ENCODE results near the gene CDK17.

CDK17 gene

DNA sequence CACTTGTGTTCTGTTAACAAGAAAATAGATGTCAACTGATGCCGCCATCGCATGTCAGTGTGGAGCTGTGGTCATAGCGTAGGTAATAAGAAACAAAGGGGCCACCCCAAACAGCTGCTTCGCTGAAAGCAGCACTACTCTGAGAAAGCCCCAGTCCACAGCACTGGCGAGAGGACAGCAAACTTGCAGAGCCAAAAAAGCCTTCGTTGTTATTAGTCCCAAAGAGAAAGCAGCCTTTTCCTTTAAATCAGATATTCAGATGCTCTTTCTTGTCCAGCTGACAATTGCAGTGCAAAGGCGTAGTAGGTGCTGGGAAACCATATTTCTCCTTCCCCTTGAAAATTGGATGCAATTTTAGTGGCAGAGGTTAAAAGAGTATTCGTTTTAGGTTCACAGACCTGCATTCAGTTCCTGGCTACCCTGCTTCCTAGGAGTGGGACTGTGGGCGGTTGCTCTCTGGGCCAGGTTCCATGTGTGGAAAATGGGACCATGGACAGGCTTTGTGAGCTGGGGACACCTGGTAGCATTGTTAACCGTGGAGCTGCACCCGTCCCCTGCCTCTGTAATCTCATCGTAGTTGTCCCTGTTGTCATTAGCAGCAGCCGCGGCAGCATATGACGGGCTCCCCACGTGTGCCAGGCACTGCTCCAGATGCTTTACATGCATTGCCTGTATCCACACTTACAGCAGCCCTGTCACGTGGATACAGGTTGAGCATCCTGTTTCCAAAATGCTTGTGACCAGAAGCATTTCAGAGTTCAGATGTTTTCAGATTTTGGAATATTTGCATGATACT lies 151.9 kb downstream of the CDK17 start:
- FAIRE-seq = no peak

DNA sequence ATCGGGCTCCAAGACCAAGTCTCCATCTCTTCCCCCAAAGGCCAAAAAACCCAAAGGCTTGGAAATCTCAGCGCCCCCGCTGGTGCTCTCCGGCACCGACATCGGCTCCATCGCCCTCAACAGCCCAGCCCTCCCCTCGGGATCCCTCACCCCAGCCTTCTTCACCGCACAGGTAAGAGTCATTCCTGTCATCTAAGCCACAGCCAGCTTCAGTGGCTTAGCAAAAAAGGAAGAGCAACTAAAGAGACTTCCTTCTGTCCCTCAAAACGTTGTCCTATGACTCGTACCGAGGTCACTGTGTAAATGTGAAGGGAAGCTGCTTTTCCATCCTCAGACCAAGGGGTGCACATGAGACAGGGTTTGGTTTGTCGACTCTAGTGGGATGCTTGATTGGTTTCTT lies 152.7 kb downstream of the CDK17 start:
- FAIRE-seq (no peak), DNase-seq (ENCODE audit: extremely low spot score, insufficient read length, low read depth) (no peak)

More for the DNA sequence above, 151.9 kb downstream of the CDK17 start:
- DNase-seq (ENCODE audit: extremely low spot score, insufficient read length, low read depth) = no peak

DNA sequence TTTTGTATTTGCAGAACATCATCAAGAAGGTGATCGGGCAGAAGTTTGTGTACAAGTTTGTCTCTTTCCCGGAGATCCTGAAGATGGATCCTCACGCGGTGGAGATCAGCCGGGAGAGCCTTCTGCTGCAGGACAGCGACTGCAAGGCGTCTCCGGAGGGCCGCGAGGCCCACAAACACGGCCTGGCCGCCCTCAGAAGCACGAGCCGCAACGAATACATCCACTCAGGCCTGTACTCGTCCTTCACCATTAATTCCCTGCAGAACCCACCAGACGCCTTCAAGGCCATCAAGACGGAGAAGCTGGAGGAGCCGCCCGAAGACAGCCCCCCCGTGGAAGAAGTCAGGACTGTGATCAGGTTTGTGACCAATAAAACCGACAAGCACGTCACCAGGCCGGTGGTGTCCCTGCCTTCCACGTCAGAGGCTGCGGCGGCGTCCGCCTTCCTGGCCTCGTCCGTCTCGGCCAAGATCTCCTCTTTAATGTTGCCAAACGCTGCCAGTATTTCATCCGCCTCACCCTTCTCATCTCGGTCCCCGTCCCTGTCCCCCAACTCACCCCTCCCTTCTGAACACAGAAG lies 153.2 kb downstream of the CDK17 start:
- no peak for FAIRE-seq
- DNase-seq (ENCODE audit: extremely low spot score, insufficient read length, low read depth) = no peak

DNA sequence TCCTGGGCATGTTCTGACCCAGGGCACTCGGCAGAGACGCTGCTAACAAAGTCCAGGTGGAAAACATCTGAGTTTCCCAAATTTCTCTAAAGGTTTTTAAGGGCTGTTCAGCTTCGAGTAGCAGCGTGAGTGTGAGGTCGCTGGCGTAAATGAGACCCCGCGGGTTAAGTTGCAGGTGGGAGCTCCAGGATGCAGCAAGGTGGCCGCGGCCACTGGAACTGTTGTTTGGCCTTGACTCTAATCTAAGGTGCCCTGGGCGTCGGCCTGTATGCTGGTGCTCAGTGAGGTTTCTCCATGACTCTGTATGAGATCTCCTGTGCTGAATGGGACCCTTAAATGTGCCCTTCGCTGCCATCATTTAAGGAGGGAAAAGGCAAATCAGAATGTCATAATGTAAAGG lies 155.4 kb downstream of the CDK17 start:
- DNase-seq (ENCODE audit: extremely low spot score, insufficient read length, low read depth) (no peak), FAIRE-seq (no peak)

DNA sequence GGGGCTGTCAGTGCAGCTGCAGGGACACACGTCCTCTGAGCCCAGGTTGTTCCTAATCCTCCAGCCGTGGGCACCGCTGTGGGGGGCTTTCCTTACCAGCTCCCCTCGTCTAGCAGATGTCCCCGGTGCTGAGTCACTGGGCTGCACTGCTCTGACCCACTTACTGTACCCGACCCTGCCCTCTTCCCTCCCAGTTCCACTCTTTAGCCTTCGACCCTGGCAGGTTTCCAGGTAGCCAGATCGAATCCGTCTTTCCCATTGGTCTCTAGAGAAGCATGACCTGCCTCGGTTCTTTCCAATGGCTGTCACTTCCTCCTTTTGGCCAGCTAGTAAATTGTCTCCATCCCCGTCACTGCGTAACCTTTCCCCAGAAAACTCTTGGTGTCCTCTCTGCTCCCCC lies 157.6 kb downstream of the CDK17 start:
- FAIRE-seq (no peak), DNase-seq (ENCODE audit: extremely low spot score, insufficient read length, low read depth) (no peak)

DNA sequence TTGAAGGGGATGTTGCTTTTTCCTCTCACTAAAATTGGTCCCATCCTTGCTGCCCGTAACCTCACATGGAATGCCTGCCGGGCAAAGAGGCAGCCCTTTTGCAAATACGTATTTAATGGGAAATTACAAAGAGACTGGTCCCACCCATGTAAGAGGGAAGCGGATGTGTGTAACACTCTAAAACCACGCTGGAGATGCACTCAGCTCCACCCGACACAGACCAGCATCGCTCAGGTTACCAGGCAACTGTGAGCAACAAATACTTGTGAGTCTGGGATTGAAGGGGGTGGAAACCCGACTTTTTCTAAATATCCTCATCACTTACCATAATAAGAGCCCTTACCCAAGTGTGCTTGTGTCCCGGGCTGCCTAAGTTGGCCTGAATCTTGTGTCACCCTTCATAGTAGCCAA lies 158.4 kb downstream of the CDK17 start:
- no peak for DNase-seq (ENCODE audit: extremely low spot score, insufficient read length, low read depth)
- no peak for FAIRE-seq

DNA sequence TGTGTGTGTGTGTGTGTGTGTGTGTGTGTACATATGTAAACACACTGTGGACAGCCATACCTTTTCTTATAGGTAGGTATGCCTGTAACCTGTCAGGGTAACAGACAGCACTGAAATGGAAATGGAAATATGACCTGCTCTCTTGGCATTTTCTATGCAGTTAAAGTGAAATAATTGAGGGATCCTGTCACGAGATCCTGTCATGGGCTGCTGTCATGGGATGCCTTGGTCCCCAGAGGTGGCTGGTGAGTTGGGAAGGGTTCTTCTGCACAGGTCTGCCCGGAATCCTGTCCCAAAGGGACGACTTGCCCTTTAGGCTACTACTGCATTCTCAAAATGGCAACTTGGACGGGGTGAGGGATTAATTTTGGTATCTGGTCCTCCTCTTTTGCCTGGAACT lies 158.8 kb downstream of the CDK17 start:
- FAIRE-seq (no peak), DNase-seq (ENCODE audit: extremely low spot score, insufficient read length, low read depth) (no peak)

DNA sequence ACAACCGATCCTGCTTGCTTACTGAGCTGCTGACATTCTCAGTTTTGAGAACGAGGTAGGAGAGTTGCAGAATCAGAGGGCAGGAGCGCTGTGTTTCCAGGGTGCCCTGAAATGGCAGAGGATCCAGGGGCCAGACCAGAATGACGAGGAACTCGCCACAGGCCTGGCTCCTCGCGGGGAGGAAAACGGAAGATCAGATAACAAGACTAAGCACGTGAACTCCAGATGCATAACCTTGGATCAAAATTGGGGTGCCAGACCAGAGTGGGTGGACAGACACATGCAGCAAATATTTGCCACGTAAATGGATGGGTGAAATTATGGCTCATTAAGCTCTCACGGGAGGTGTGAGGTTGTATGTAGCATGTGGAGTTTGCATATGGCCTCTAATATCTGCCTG lies 159.6 kb downstream of the CDK17 start:
- DNase-seq (ENCODE audit: extremely low spot score, insufficient read length, low read depth) = no peak

DNA sequence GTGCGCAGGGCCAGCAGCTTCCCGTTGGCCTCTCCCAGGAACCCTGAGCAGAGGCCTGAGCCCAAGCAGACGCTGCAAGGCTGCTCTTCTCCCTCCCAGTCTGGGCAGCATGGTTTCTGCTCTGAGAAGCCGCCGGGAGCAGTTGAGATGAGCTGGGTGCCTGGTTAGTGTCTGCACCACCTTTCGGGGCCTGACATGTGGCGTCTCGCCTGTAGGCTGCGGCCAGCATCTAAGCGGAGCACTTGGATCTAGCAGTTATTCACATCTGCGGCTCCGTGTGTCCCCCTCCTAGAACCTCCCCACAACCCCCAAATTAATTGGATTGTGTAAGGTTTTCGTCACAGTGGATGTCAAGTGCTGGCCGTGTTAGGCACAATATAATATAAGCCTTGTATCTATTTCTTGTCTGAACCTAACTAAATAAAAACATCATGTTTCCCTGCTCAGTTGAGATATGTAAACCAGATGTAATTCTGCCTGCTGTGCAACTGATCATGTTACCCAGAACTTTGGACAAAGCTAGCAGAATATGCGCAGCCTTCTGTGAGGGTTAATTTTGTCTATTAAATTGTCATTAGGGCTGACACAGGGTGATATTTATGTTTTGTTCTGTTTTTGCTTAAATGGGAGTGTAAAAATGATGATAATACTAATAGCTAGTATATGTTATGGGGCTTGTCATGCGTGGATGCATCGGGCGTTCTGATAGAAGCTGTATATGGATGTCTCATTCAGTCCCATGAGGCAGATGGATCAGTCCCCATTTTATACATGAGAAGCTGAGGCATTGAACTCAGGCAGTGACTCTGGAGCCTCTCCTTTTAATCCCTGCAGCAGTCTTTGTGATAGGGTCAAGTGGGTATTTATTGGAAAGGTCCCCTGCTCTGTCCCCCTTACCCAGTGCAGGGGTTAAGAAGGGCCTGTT lies 160.3 kb downstream of the CDK17 start:
- FAIRE-seq (no peak), DNase-seq (ENCODE audit: extremely low spot score, insufficient read length, low read depth) (no peak)

More for the DNA sequence above, 159.6 kb downstream of the CDK17 start:
- FAIRE-seq = no peak

DNA sequence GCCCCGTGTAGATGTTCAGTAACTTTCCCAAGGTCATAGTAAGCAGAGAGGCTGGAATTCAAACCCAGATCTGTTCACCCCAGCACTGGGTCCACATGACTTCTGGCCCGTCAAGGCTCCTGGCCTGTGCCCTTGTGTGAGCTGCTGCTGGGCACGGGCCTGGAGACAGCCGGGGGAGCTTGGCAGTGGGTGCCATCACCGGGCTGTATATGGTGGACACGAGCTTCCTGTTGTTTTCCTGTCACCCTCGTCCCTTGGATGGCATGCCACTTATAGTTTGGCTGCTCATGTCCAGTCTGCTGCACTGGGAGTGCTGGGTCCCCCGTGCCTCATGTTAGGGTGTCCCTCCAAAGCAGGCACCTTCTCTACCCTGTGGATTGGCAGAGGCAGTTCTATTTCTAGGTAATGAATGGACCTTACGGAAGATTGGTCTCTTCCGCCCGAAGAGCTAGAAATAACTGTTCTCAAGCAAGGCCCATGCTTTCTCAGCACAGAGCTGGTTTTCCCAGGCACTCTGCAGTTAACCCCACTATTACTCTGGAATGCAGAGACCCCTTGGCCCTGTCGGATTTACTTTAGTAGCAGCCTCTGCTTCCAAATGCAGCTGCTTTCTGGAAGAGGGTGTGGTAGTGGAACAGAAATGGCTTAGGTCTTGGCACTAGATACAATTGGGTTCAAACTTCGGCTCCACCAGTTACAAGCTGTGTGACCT lies 161.7 kb downstream of the CDK17 start:
- no peak for FAIRE-seq
- DNase-seq (ENCODE audit: extremely low spot score, insufficient read length, low read depth) = no peak

DNA sequence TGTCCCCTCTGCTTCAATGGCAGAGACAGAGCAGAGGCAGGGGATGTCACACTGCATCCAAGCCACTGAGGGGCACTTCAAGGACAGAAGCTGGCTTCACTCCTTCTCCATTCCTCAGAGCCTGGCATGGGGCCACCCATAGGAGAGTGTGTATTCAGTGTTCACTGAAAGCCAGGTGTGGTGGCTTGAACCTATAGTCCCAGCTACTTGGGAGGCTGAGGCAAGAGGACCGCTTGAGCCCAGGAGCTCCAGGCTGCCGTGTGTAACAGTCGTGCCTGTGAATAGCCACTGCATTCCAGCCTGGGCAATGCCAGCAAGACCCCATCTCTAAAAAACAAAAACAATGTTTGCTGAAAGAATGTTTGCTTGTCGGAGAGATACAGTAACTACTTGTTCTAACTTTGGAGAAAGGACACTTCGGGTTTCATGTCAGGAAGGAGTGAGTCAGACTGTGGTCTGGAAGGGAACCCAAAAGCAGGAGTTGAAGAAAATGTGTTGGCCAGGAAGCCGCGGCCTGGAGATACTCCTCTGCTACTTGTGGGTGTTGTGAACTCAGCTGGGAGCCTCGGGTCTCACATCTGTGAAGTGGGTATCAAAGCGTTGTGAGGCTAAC lies 162.7 kb downstream of the CDK17 start:
- FAIRE-seq = no peak
- no peak for DNase-seq (ENCODE audit: extremely low spot score, insufficient read length, low read depth)

DNA sequence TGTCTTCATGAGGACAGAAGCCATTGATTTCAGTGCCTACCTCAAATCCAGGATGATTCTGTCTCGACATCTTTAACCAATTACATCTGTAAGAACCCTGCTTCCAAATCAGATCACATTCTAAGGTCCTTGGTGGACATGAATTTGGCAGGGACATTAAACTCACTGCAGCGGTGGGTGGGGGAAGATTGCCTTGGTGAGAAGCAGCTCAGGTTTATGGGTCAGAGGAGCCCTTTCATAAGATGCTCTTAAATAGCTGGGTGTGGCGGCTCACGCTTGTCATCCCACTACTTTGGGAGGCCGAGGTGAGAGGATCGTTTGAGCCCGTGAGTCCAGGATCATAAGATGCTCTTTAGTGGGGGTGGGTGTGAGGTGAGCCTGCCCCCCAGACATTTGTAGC lies 163.2 kb downstream of the CDK17 start:
- FAIRE-seq = no peak
- DNase-seq (ENCODE audit: extremely low spot score, insufficient read length, low read depth) = no peak

DNA sequence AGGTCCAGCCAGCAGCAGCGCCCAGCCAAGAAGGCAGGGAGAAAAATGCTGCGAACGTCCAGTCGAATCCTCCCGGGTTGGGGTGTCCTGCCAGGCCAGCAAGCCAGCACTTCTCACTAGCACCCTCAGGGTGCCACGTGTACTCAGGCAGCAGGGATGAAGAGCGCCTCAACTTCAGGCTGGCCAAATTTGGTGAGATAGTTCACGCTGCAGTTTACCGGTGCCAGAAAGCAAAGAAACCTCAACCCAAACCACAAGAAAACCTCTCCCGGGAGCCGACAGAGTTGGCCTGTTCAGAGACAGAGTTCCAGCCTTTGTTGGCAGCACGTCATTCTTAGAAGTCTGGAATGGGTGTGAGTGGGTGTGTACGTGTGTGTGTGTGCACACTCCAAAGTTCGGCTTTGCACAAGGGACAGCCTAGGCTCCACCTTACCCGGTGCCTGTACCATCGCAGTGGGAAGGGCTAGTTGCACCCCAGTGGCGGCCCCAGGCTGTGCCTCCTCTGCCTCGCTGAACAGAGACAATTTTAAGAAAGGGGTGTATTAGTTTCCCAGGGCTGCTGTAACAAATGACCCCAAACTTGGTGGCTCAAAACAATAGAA lies 163.9 kb downstream of the CDK17 start:
- DNase-seq (ENCODE audit: extremely low spot score, insufficient read length, low read depth) (no peak), FAIRE-seq (no peak)

DNA sequence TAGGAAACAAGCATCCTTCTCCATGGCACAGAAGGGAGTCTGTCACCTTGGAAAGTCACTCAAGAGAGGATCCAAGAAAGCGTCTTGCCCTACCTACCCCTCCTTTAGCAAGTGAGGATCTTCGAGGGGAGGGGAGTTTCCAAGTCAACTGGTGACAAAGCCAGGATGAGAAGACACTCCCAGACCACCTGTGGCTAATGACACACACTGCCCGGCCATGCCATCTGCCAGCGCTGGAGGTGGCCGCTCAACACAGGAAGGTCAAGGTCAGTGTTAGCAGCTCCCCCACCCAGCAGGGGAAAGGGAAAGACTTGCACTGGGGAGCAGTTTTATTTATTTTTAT lies 164.8 kb downstream of the CDK17 start:
- FAIRE-seq = no peak
- no peak for DNase-seq (ENCODE audit: extremely low spot score, insufficient read length, low read depth)

DNA sequence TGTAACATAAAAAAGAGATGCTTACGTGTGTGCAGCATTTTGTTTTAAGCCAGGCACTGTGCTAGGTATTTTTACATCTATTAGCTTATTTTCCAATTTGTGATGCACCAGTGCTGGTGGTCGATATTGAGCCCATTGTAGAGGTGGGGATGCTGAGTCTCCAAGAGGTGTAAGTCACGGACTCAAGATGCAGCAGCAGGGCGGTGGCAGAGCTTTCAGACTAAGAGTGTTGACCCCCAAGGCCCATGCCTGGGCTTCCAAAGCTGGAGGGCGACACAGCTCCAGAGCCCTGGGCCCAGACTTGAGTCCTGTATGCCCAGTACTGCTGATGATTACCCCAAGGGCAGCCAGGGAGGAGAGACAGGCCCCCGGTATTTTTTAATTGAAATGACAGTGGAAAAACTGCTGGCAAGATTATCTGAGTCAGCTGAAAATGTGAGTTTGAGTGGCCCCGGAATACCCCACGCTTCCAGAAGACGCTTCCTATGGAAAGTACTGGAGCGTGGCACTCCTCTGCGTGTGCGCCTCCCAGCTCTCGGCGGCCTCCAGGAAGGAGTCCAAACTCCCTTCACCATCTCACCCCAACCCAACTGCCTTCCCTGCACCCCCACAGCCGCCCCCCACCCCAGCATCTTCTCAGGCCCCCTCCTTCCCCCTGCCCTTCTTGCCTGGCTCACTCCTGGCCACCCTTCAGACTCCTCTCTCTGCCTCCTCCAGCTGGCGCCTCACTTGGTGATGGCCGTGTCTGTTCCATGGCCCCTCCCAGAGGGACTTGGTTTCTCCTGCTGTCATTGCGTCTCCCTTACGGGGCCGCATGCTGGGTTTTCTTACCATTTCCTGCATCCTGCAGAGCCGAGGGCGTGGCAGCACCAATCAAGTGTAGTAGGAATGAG lies 165.4 kb downstream of the CDK17 start:
- no peak for FAIRE-seq
- no peak for DNase-seq (ENCODE audit: extremely low spot score, insufficient read length, low read depth)

DNA sequence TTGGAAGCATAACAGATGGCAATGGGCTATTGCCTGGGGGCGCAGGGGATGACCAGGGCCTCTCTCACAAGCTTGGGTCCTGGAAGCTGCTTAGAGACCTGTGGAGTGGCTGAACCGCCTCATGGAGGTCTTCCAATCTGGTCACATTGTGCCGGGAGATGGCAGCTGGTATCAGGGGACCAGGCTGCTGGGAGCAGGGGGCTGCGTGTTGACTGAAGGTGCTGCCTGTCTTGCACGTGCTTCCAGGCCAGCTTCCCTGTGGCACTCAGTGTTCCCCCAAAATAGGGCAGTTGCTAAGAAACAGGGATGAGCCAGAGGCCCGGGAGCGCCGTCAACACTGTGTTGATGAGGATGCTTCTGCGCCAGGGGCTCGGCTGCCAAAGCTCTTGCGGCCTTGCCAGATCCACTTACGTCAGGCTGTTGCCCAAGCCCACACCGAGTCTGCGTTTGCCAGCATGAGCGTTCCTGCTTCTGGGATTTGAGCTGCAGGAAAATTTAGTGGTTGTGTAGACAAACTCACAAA lies 166.2 kb downstream of the CDK17 start:
- no peak for DNase-seq (ENCODE audit: extremely low spot score, insufficient read length, low read depth)
- no peak for FAIRE-seq

DNA sequence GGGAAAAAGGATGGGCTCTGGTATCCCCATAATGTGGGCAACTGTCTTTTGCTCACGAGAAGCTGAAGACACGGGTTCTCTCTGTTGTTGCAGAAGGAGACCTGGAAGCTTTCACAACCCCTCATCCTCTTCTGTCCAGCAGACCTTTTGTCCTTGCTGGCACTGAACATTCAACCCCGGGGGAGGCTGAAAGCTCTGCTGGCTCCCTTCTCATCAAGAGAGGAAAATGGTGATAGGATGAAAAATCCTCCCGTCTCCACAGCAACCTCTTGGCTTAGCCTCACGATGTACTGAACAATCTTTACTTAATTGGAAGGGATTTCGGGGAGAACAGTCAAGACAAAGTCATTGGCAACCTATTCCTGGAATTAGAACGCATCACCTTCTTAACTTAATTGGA lies 167.1 kb downstream of the CDK17 start:
- no peak for FAIRE-seq

DNA sequence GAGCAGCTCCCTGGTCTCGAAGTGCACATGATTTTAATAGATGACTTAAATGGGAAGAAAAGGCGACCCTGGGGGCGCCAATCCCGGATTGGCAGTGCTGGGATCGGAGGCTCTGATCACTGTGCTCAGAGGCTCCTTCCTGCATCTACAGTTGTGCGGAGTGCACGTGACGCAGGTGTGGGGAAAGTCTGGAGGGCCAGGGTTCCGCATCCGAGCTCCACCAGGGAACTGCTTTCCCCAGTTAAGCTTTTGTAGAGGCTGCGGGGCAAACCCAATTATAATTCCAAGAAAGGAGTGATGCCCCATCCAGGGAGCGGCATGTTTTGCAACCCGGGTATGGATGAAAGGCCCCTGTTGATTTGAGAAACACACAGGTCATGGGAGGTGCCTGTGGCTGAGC lies 169.6 kb downstream of the CDK17 start:
- no peak for FAIRE-seq
- no peak for DNase-seq (ENCODE audit: extremely low spot score, insufficient read length, low read depth)

More for the DNA sequence above, 167.1 kb downstream of the CDK17 start:
- DNase-seq (ENCODE audit: extremely low spot score, insufficient read length, low read depth) = no peak
